Measurements from ENCODE around the gene FRK.
A peak's percentile ranks its signal among the peaks of the same experiment; 100 is the strongest.

Gene FRK

GRCh38 chr6:115909923-115910546 is 150.7 kb downstream of the FRK start:
- H4K91ac ChIP-seq (ENCODE audit: low read depth, low read length), result no peak overlapping the region
- H3K4me3 ChIP-seq (ENCODE audit: low read depth, low read length), result no peak overlapping the region
- H3K9ac ChIP-seq (ENCODE audit: low read length), result no peak overlapping the region
- H4K12ac ChIP-seq (ENCODE audit: low read depth, low read length), result no peak overlapping the region
- no peak overlapping the region for H2AFZ ChIP-seq (ENCODE audit: insufficient read depth, low read length, poor library complexity)
- no peaks in the 10 kb centered on the region for H3K9me3 ChIP-seq (ENCODE audit: insufficient read depth, low read depth, low read length)
- H3K4me1 ChIP-seq (ENCODE audit: control insufficient read depth in 1 of 2, insufficient read depth in 2 of 2, low read length in 2 of 2), result no peaks in the 10 kb centered on the region
- H3K4ac ChIP-seq (ENCODE audit: low read depth, low read length), result no peak overlapping the region
- H3K23ac ChIP-seq (ENCODE audit: low read length), result no peak overlapping the region
- H3K4me2 ChIP-seq (ENCODE audit: low read length), result no peak overlapping the region
- DNase-seq, result no peak
- H3K36me3 ChIP-seq (ENCODE audit: control insufficient read depth in 1 of 2, insufficient read depth in 2 of 2, low read length in 2 of 2), result no peaks in the 10 kb centered on the region
- no peak overlapping the region for H3K14ac ChIP-seq (ENCODE audit: low read length)
- no peaks in the 10 kb centered on the region for H3K27me3 ChIP-seq (ENCODE audit: insufficient read depth, low read length)
- H3K79me2 ChIP-seq (ENCODE audit: control insufficient read depth, insufficient read depth, low read length, poor library complexity), result no peaks in the 10 kb centered on the region
- H4K8ac ChIP-seq (ENCODE audit: low read depth, low read length), result no peak overlapping the region
- H2BK12ac ChIP-seq (ENCODE audit: low read length), result no peak overlapping the region
- no peak overlapping the region for H3K18ac ChIP-seq (ENCODE audit: low read length)
- H3K79me1 ChIP-seq (ENCODE audit: low read length), result no peaks in the 10 kb centered on the region
- no peak overlapping the region for H3K27ac ChIP-seq (ENCODE audit: low read depth, low read length)
- WGBS (ENCODE audit: extremely low coverage, insufficient coverage, insufficient read length), result no CpG with 5 or more reads among the region's 9 CpGs
- H2BK5ac ChIP-seq (ENCODE audit: low read depth, low read length, poor library complexity), result no peak overlapping the region
- H2BK120ac ChIP-seq (ENCODE audit: insufficient read depth, low read length, poor library complexity), result no peak overlapping the region
- H2AK5ac ChIP-seq (ENCODE audit: low read length), result no peak overlapping the region

DNA sequence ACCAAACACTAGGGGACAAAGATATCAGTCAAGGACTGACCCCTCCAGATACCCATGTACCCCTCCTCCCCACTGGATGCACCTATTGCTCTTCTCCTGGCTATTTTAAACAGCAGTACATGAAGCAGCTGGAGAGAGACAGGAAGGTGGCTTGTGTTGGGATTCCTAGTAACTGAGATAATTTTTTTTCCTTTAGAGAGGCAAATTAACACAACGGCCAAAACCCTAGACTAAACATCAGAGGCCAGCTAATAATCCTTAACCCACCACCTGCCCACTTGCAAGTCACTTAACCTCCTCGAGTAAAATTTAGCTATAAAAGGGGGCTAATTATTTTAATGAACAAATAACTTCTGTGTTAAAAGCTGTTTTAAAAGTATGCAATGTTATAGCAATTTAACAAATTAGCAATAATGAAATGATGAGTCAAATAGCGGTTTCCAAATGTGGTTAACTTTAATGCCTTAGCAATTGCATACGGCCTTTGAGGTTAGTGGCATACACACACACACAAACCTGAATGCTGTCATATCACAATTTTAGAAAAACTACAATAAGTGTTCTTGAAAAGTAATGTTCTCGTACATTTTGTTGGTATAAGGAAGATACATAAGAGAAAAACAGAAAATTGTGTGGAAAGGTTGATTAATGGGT is 151.7 kb downstream of the FRK start:
- no peaks in the 10 kb centered on the region for H3K4me1 ChIP-seq (ENCODE audit: control insufficient read depth in 1 of 2, insufficient read depth in 2 of 2, low read length in 2 of 2)
- no peak overlapping the region for H4K91ac ChIP-seq (ENCODE audit: low read depth, low read length)
- no peak overlapping the region for H2BK120ac ChIP-seq (ENCODE audit: insufficient read depth, low read length, poor library complexity)
- H2AFZ ChIP-seq (ENCODE audit: insufficient read depth, low read length, poor library complexity), result no peak overlapping the region
- no peak overlapping the region for H3K27ac ChIP-seq (ENCODE audit: low read depth, low read length)
- H2BK5ac ChIP-seq (ENCODE audit: low read depth, low read length, poor library complexity), result no peak overlapping the region
- no peak overlapping the region for H2AK5ac ChIP-seq (ENCODE audit: low read length)
- H4K8ac ChIP-seq (ENCODE audit: low read depth, low read length), result no peak overlapping the region
- no CpG with 5 or more reads among the region's 5 CpGs for WGBS (ENCODE audit: extremely low coverage, insufficient coverage, insufficient read length)
- H3K79me1 ChIP-seq (ENCODE audit: low read length), result no peaks in the 10 kb centered on the region
- H3K36me3 ChIP-seq (ENCODE audit: control insufficient read depth in 1 of 2, insufficient read depth in 2 of 2, low read length in 2 of 2), result no peaks in the 10 kb centered on the region
- no peaks in the 10 kb centered on the region for H3K27me3 ChIP-seq (ENCODE audit: insufficient read depth, low read length)
- no peak overlapping the region for H3K23ac ChIP-seq (ENCODE audit: low read length)
- no peak overlapping the region for H3K18ac ChIP-seq (ENCODE audit: low read length)
- H3K79me2 ChIP-seq (ENCODE audit: control insufficient read depth, insufficient read depth, low read length, poor library complexity), result no peaks in the 10 kb centered on the region
- no peak overlapping the region for H2BK12ac ChIP-seq (ENCODE audit: low read length)
- no peak for DNase-seq
- no peak overlapping the region for H3K4ac ChIP-seq (ENCODE audit: low read depth, low read length)
- no peak overlapping the region for H3K14ac ChIP-seq (ENCODE audit: low read length)
- peak overlapping the region; percentile 72 for H3K9ac ChIP-seq (ENCODE audit: low read length)
- no peaks in the 10 kb centered on the region for H3K9me3 ChIP-seq (ENCODE audit: insufficient read depth, low read depth, low read length)
- no peak overlapping the region for H4K12ac ChIP-seq (ENCODE audit: low read depth, low read length)
- H3K4me3 ChIP-seq (ENCODE audit: low read depth, low read length), result no peak overlapping the region
- H3K4me2 ChIP-seq (ENCODE audit: low read length), result no peak overlapping the region

DNA sequence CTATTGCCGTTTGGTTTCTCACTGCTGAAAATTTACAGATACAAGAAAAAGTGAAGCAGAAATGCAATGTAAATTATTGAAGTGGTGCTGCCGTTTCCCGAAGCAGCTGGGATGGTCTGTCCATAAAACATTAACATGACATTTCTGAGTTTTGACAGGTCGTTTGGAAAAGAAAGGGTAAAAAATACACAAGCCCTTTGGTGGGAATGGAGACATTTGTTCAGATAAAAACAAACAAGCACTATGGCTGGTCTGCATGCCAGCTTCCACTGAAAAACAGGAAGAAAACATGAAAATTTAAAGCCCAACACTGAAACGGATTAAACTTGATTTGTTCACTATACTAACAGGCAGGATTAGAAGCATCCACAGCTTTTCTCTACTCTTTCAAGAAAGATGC is 155.2 kb downstream of the FRK start:
- H3K27ac ChIP-seq (ENCODE audit: low read depth, low read length), result no peak overlapping the region
- no peak overlapping the region for H2AK5ac ChIP-seq (ENCODE audit: low read length)
- no peaks in the 10 kb centered on the region for H3K4me1 ChIP-seq (ENCODE audit: control insufficient read depth in 1 of 2, insufficient read depth in 2 of 2, low read length in 2 of 2)
- no CpG with 5 or more reads among the region's 5 CpGs for WGBS (ENCODE audit: extremely low coverage, insufficient coverage, insufficient read length)
- no peak overlapping the region for H4K91ac ChIP-seq (ENCODE audit: low read depth, low read length)
- H3K36me3 ChIP-seq (ENCODE audit: control insufficient read depth in 1 of 2, insufficient read depth in 2 of 2, low read length in 2 of 2), result no peaks in the 10 kb centered on the region
- no peak overlapping the region for H3K4me3 ChIP-seq (ENCODE audit: low read depth, low read length)
- no peak overlapping the region for H2BK120ac ChIP-seq (ENCODE audit: insufficient read depth, low read length, poor library complexity)
- no peak overlapping the region for H3K4me2 ChIP-seq (ENCODE audit: low read length)
- no peaks in the 10 kb centered on the region for H3K9me3 ChIP-seq (ENCODE audit: insufficient read depth, low read depth, low read length)
- H3K18ac ChIP-seq (ENCODE audit: low read length), result no peak overlapping the region
- H2BK5ac ChIP-seq (ENCODE audit: low read depth, low read length, poor library complexity), result no peak overlapping the region
- no peak overlapping the region for H2AFZ ChIP-seq (ENCODE audit: insufficient read depth, low read length, poor library complexity)
- H4K12ac ChIP-seq (ENCODE audit: low read depth, low read length), result no peak overlapping the region
- H3K79me1 ChIP-seq (ENCODE audit: low read length), result no peaks in the 10 kb centered on the region
- H3K4ac ChIP-seq (ENCODE audit: low read depth, low read length), result no peak overlapping the region
- no peak overlapping the region for H3K23ac ChIP-seq (ENCODE audit: low read length)
- no peak for DNase-seq
- H3K79me2 ChIP-seq (ENCODE audit: control insufficient read depth, insufficient read depth, low read length, poor library complexity), result no peaks in the 10 kb centered on the region
- no peak overlapping the region for H4K8ac ChIP-seq (ENCODE audit: low read depth, low read length)
- H3K9ac ChIP-seq (ENCODE audit: low read length), result no peak overlapping the region
- no peak overlapping the region for H2BK12ac ChIP-seq (ENCODE audit: low read length)
- H3K27me3 ChIP-seq (ENCODE audit: insufficient read depth, low read length), result no peaks in the 10 kb centered on the region
- H3K14ac ChIP-seq (ENCODE audit: low read length), result no peak overlapping the region

DNA sequence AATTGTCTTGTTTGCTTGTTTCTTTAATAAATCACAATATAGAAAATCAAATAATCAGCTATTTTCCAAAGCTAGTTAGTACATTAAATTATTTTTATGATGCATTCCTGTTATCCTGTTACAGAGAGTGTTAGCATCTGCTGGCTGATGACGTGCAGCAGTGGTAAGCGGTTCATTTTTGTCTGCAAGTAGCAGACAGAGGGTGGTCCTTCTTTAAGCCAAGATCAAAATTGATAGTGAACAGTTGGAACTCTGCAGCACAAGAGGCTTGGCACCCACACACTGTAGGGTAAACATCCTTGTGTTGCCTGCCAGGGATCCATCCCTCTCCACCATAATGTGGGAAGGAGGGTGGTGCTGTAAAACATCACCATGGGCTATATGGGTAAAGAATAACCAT is 158.3 kb downstream of the FRK start:
- no peaks in the 10 kb centered on the region for H3K79me1 ChIP-seq (ENCODE audit: low read length)
- no peaks in the 10 kb centered on the region for H3K27me3 ChIP-seq (ENCODE audit: insufficient read depth, low read length)
- no peak overlapping the region for H3K27ac ChIP-seq (ENCODE audit: low read depth, low read length)
- no peak overlapping the region for H3K18ac ChIP-seq (ENCODE audit: low read length)
- no peak overlapping the region for H3K4ac ChIP-seq (ENCODE audit: low read depth, low read length)
- no peak overlapping the region for H3K9ac ChIP-seq (ENCODE audit: low read length)
- H3K79me2 ChIP-seq (ENCODE audit: control insufficient read depth, insufficient read depth, low read length, poor library complexity), result no peaks in the 10 kb centered on the region
- no peak for DNase-seq
- H3K14ac ChIP-seq (ENCODE audit: low read length), result no peak overlapping the region
- no peak overlapping the region for H3K23ac ChIP-seq (ENCODE audit: low read length)
- H3K4me1 ChIP-seq (ENCODE audit: control insufficient read depth in 1 of 2, insufficient read depth in 2 of 2, low read length in 2 of 2), result no peaks in the 10 kb centered on the region
- no peak overlapping the region for H3K4me2 ChIP-seq (ENCODE audit: low read length)
- no peak overlapping the region for H2BK120ac ChIP-seq (ENCODE audit: insufficient read depth, low read length, poor library complexity)
- no peak overlapping the region for H2BK12ac ChIP-seq (ENCODE audit: low read length)
- H4K91ac ChIP-seq (ENCODE audit: low read depth, low read length), result no peak overlapping the region
- no peaks in the 10 kb centered on the region for H3K9me3 ChIP-seq (ENCODE audit: insufficient read depth, low read depth, low read length)
- H4K8ac ChIP-seq (ENCODE audit: low read depth, low read length), result no peak overlapping the region
- H3K36me3 ChIP-seq (ENCODE audit: control insufficient read depth in 1 of 2, insufficient read depth in 2 of 2, low read length in 2 of 2), result no peaks in the 10 kb centered on the region
- no peak overlapping the region for H2AK5ac ChIP-seq (ENCODE audit: low read length)
- no peak overlapping the region for H4K12ac ChIP-seq (ENCODE audit: low read depth, low read length)
- H2BK5ac ChIP-seq (ENCODE audit: low read depth, low read length, poor library complexity), result no peak overlapping the region
- H3K4me3 ChIP-seq (ENCODE audit: low read depth, low read length), result peak overlapping the region; percentile 50
- no peak overlapping the region for H2AFZ ChIP-seq (ENCODE audit: insufficient read depth, low read length, poor library complexity)
- no CpG with 5 or more reads among the region's 2 CpGs for WGBS (ENCODE audit: extremely low coverage, insufficient coverage, insufficient read length)

Measured in trophoblast cell (in vitro differentiated cells and primary cell).